Stimulated activated CD4-positive, alpha-beta T cell treated with anti-CD3 and anti-CD28 coated beads, TNF-alpha, amount 100 ng/mL, for 1 hour (primary cell): Measurements from ENCODE around the gene SLC34A3.
"Not testable (repeated sequence)": the region's sequence is repeated elsewhere in the genome, so short reads cannot be mapped to it uniquely, and the experiment has no call there.

Experiments
- DNase-seq, 3 donors: peaks; one replicate each; pipeline ENCODE4 v3.0.0-alpha.2; 2020; ENCODE audit warnings: low read depth in 3 of 3, low spot score in 1 of 3

SLC34A3 gene

GRCh38 chr9:137255448-137256114 lies 24.9 kb downstream of the SLC34A3 start:
- no peak for DNase-seq

DNA sequence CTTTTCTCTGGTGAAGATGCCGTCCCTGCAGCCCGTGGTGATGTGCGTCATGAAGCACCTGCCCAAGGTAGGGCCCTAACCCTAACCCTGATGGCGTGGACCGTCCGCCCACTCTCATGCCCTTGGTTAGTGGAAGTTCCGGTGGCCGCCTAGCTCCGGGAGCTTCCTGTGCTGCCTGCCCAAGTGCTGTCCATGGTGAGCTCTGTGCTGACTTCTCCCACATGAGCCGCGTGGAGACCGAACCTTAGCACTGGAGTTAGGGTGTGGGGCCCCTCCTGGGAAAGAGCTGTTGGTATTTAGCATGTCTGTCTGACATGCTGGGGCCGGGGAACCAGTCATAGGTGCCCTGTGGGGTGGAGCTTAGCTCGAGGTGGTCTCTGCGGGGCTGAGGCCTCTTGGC lies 25.7 kb downstream of the SLC34A3 start:
- no peak for DNase-seq

DNA sequence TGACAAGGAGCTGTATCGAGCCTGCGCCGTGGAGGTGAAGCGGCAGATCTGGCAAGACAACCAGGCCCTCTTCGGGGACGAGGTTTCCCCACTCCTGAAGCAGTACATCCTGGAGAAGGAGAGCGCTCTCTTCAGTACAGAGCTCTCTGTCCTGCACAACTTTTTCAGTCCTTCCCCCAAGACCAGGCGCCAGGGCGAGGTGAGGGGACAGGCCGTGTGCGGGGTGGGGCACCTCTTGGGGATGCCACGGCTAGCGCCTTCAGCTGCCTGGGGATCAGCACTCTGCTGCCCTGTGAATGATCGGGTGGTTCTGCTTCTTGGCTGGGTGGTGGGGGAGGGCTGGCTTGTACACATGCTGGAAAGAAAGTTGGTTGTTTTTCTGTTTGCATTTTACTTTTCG lies 26.2 kb downstream of the SLC34A3 start:
- no peak for DNase-seq

GRCh38 chr9:137262173-137262908 lies 31.6 kb downstream of the SLC34A3 start:
- not testable (repeated sequence) for DNase-seq

- no peak for DNase-seq
Measured at GRCh38 chr9:137262909-137263285, 32.2 kb downstream of the SLC34A3 start.

GRCh38 chr9:137263506-137263905 lies 32.8 kb downstream of the SLC34A3 start:
- no peak for DNase-seq

DNA sequence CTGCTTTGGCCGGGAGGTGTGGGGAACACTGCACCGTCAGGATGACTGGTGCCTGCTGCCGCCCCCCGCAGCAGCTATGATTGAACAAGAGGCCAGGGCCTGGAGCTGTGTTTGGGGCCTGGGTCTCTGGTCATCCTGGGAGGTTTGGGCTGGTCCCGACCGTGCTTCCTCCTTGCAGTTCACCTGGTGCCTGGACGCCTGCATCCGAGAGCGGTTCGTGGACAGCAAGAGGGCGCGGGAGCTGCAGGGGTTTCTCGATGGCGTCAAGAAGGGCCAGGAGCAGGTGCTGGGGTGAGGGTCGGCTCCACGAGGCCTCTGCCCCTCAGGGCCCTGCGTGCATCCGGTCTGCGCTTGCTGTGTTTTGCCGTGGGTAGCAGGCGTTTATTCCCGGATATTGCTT lies 33.4 kb downstream of the SLC34A3 start:
- DNase-seq, result no peak

DNA sequence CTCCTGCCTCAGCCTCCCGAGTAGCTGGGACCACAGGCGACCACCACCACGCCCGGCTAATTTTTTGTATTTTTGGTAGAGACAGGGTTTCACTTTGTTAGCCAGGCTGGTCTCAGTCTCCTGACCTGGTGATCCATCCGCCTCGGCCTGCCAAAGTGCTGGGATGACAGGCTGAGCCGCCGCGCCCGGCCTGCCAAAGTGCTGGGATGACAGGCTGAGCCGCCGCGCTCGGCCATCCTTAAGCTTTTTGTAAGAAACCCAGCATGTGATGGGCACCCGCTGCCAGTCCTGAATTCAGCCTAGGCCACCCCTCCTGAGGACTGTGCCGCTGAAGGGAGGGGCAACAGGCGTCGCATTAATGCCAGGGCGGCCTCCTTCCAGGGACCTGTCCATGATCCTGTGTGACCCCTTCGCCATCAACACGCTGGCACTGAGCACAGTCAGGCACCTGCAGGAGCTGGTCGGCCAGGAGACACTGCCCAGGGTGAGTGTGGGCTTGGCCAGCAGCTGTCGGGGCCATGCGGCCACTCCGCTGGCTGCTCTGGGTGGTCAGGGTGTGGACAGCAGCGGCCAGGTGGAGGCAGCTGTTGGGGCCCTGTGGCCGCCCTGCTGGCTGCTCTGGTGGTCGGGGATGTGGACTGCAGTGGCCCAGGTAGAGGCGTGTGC lies 34.9 kb downstream of the SLC34A3 start:
- DNase-seq, result no peak

DNA sequence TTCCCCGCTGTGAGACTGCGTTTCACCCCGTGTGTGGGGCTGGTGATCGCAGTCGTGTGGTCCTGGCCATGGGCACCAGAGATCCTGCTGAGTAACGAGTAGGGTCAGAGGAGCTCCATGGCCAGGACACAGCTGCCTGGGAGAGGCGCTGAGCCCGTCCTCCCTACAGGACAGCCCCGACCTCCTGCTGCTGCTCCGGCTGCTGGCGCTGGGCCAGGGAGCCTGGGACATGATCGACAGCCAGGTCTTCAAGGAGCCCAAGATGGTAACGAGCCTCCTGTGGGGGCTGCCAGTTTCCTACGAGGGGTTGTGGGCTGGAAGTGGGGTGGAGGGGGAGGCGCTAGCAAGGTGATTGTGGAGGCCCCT lies 35.4 kb downstream of the SLC34A3 start:
- DNase-seq, result no peak

- DNase-seq, result no peak
Measured at GRCh38 chr9:137266585-137267453, 36.1 kb downstream of the SLC34A3 start.

GRCh38 chr9:137267933-137268355 lies 37.2 kb downstream of the SLC34A3 start:
- no peak for DNase-seq

- DNase-seq, result no peak
Measured at GRCh38 chr9:137268538-137269201, 38.0 kb downstream of the SLC34A3 start.

DNA sequence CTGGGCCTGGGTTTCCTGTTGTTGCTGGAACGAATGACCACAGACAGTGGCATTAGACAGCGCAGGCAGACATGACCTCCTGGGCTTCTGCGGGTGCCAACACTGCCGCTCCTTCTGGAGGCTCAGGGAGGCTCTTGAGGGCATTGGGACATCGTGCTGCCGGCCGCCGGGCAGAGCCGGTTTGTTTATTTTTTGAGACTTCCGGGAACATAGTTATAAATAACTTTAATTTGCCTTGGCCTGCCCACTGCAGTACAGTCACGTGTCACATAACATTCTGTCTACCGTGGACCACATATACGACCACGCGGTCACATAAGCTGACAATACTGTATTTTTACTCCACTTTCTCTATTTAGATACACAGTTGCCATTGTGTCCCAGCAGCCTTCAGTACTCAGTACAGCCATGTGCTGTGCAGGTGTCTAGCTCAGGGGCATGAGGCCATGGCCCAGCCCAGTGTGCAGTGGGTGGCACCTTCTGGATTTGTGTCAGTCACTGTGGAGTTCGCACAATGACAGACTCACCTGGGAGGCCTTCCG lies 38.6 kb downstream of the SLC34A3 start:
- DNase-seq, result no peak

DNA sequence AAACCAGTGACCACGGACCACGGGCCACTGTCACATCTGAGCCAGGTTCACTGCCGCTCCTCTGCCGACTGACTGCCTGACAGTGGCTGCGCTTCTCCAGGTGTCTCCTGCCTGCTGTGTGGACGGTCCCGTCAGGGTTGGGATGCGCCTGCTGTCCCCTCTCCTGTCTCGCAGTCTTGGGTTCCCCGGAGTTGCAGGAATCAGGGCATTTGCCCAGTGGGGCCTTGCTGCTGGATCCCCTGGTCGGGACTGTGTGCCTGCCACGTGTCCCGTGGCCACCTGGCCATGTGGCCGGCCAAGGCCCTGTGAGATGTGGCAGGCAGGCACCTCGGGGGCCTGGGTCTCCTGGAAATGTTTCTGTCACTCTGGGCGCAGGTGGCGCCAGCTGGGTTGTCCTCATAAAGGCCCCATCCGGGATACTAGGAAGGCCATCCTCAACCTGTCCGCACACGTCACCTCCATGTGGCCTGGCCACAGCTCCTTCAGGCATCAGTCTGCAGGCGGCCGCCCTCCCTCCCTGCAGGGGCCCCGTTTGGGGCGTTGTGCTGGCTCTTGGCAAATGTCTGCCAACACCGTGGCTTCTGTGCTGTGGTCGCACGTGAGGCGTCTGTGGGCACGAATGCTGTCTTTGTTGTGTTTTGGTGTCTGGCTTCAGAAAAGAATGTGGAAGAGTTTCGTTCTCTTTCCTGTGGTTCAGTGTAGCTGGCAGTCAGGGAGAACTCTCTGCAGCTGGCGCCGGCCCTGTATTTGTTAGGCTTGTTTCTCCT lies 40.4 kb downstream of the SLC34A3 start:
- DNase-seq, result no peak

GRCh38 chr9:137271696-137272076 lies 41.0 kb downstream of the SLC34A3 start:
- DNase-seq, result no peak

DNA sequence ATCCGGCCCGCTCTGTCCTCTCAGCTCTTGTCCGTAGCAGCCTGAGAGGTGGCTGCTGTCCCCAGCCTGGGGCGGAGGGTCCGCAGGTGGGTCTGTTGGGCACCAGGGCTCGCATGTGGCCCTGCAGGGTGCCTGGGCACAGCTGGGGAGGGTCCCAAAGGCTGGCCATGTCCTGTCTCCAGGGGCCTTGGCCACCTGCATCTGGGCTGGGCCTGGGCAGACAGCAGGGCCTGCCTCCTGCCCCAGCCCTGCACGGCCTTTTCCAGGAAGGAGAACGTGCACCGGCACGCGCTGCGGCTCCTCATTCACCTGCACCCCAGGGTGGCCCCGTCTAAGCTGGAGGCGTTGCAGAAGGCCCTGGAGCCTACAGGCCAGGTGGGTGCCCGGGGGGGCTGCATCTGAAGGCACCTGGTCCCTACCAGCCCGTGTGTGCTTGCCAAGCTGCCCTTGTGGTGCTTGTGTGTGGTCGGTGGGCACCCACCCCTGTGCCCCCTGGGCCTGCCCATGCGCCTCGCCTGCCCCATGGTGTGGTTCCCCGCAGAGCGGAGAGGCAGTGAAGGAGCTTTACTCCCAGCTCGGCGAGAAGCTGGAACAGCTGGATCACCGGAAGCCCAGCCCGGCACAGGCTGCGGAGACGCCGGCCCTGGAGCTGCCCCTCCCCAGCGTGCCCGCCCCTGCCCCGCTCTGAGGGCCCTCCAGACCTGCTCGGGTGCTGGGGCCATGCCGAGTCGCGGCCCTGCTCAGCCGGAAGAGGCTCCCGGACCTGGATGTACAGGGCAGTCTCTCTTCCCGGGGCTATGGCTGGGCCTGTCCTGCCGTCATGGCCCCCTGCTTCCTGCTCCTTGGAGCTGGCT lies 41.8 kb downstream of the SLC34A3 start:
- no peak for DNase-seq

- no peak for DNase-seq
Measured at GRCh38 chr9:137273095-137273490, 42.4 kb downstream of the SLC34A3 start.

GRCh38 chr9:137273611-137274320 lies 43.1 kb downstream of the SLC34A3 start:
- no peak for DNase-seq
